Right lobe of liver (tissue), 6 donors: Measurements from ENCODE around the gene KRT4. TPM values are rescaled to one million over a fixed set of nuclear protein-coding genes. Genes with fewer than 3 reads are reported as not detected.

ENCODE experiments used
- ATAC-seq, 4 donors: fragments of 200-7000 bp; cut with Tn5 transposase; one replicate each; pipeline ENCODE4 v1.9.1; 2020; ENCODE audit warnings: mild to moderate bottlenecking in 4 of 4, moderate library complexity in 4 of 4
- DNase-seq, 3 donors: peaks; one replicate each; pipeline ENCODE4 v3.0.0-alpha.2; 2020
- H3K27ac ChIP-seq, 3 donors: fragments of 200-600 bp; one replicate each; pipeline ENCODE4 v1.8.0; 2022
- H3K27me3 ChIP-seq, 2 donors: fragments of 200-600 bp; one replicate each; pipeline ENCODE4 v1.8.0; 2022
- H3K36me3 ChIP-seq, 4 donors: fragments of 200-600 bp; sonication (generic) in 1 of 4; one replicate each; pipeline versions ENCODE4 v1.5.1 to v1.8.0; 2017 to 2022; ENCODE audit warnings: control low read depth in 1 of 4
- H3K4me1 ChIP-seq, 4 donors: fragments of 200-600 bp; sonication (generic) in 1 of 4; one replicate each; pipeline versions ENCODE4 v1.5.1 to v1.8.0; 2017 to 2022; ENCODE audit warnings: control low read depth in 1 of 4
- H3K4me3 ChIP-seq, 3 donors: fragments of 200-600 bp; one replicate each; pipeline ENCODE4 v1.8.0; 2022
- H3K9me3 ChIP-seq, 4 donors: fragments of 200-600 bp; sonication (generic) in 1 of 4; one replicate each; pipeline versions ENCODE4 v1.5.1 to v1.8.0; 2017 to 2022; ENCODE audit warnings: control low read depth in 1 of 4
- CTCF ChIP-seq, 4 donors: fragments of 200-600 bp in 3 of 4; fragments of 450-650 bp in 1 of 4; IDR thresholded peaks; one replicate each; pipeline versions ENCODE4 v1.5.1 to v1.8.0; 2016 to 2022; ENCODE audit warnings: antibody characterized with exemption in 4 of 4, mild to moderate bottlenecking in 2 of 4
- POLR2A ChIP-seq: fragments of 450-650 bp; IDR thresholded peaks from one replicate; pipeline ENCODE4 v1.6.1; 2017; ENCODE audit warnings: antibody characterized with exemption, mild to moderate bottlenecking
- WGBS: methylation state at CpG from one replicate; pipeline ENCODE4 v1.1.6; 2018; ENCODE audit warnings: low coverage, low lambda C conversion rate; ENCODE audit not compliant: insufficient coverage; ENCODE audit errors: missing lambda C conversion rate; 5-methylcytosine and 5-hydroxymethylcytosine counted together
- intact Hi-C, 2 donors: fragments of 100-400 bp; cut with DNase I; formaldehyde crosslinking; loops; one replicate each; pipeline versions ENCODE4 v1.11.2 to v1.14.1; 2022
- total RNA-seq, 6 experiments: library from RNA; depleted of rRNA in 2 of 6; stranded (reverse); fragments of >200 nt in 2 of 6; fragmentation: NEBNext Ultra II Directional in 3 of 6; extraction: Animal tissue kit (Norgen Biotek cat#: 25700) in 3 of 6; gene quantifications; one replicate each; pipeline versions ENCODE4 v1.1.0 to v1.2.4, GENCODE V29; 2016 to 2023
- donor health status: DM: no; HTN: yes; CAD: no.
- donor health status: DM: no; HTN: no; CAD: no.
- donor health status: DM: no; HTN: no; CAD: no.
- donor health status: DM: no; HTN: yes; CAD: no.
- donor health status: DM: no; HTN: yes; CAD: no.

Gene KRT4
- total RNA-seq, 6 experiments from 2014 or later: not detected

GRCh38 chr12:52794479-52795331, 19.2 kb downstream of the KRT4 start:
- Histone ChIP-seq H3K4me1 (no peaks in the 10 kb centered on the region), H3K4me3 (no peak overlapping the region), H3K9me3 (no peaks in the 10 kb centered on the region), H3K27me3 (no peaks in the 10 kb centered on the region), H3K27ac (no peak overlapping the region), H3K36me3 (no peaks in the 10 kb centered on the region)
- ATAC-seq (no peak), DNase-seq (no peak)
- no peak for TF ChIP-seq POLR2A
- intact Hi-C loops: no loop called here
- WGBS: 72% methylated on average over 5 of the region's 5 CpGs

- Histone ChIP-seq H3K27ac (no peak overlapping the region), H3K4me1 (no peaks in the 10 kb centered on the region), H3K4me3 (no peak overlapping the region), H3K27me3 (no peaks in the 10 kb centered on the region), H3K36me3 (no peaks in the 10 kb centered on the region), H3K9me3 (no peaks in the 10 kb centered on the region)
- WGBS: 75% methylated on average over 5 of the region's 10 CpGs
- TF ChIP-seq CTCF (IDR thresholded peaks at IDR 0.05) (no peak), POLR2A (no peak)
- intact Hi-C loops: no loop called here
- DNase-seq (no peak), ATAC-seq (no peak)
Observed at GRCh38 chr12:52792185-52793029, 21.5 kb downstream of the KRT4 start.

- no peak for TF ChIP-seq CTCF (IDR thresholded peaks at IDR 0.05)
- TF ChIP-seq POLR2A: no peak
- H3K27me3 ChIP-seq: no peaks in the 10 kb centered on the region
- WGBS: 64% methylated on average over 4 of the region's 12 CpGs
- no peak overlapping the region for H3K27ac ChIP-seq
- H3K4me1 ChIP-seq: no peaks in the 10 kb centered on the region
- H3K36me3 ChIP-seq: no peaks in the 10 kb centered on the region
- ATAC-seq (no peak), DNase-seq (no peak)
- no peak overlapping the region for H3K4me3 ChIP-seq
- intact Hi-C loops: no loop called here
- no peaks in the 10 kb centered on the region for H3K9me3 ChIP-seq
Observed at GRCh38 chr12:52791271-52792184, 22.4 kb downstream of the KRT4 start.

- H3K27me3 ChIP-seq: no peaks in the 10 kb centered on the region
- H3K9me3 ChIP-seq: no peaks in the 10 kb centered on the region
- H3K4me1 ChIP-seq: no peaks in the 10 kb centered on the region
- TF ChIP-seq POLR2A: no peak
- no peak for TF ChIP-seq CTCF (IDR thresholded peaks at IDR 0.05)
- H3K36me3 ChIP-seq: no peaks in the 10 kb centered on the region
- ATAC-seq (no peak), DNase-seq (no peak)
- intact Hi-C loops: no loop called here
- no peak overlapping the region for H3K4me3 ChIP-seq
- WGBS: 36% methylated on average over 8 of the region's 19 CpGs
- H3K27ac ChIP-seq: no peak overlapping the region
Observed at GRCh38 chr12:52790427-52791270, 23.3 kb downstream of the KRT4 start.
